PC-3 (cell line): ENCODE results near the gene PSPC1. TPM values are rescaled to one million over a fixed set of nuclear protein-coding genes. Genes with fewer than 3 reads are reported as not detected.

Experiments used
- ATAC-seq: fragments of 200-7000 bp; cut with Tn5 transposase; 2 replicates; pipeline ENCODE4 v1.9.1; 2020; ENCODE audit warnings: mild to moderate bottlenecking, moderate library complexity
- BruUV-seq: library from RNA; stranded (reverse); fragments of 400-500 nt; replicated peaks from 2 replicates; lab custom pipeline; 2021; lab: Mats Ljungman, UMichigan
- CTCF ChIA-PET: fragments of 300-600 bp; sonication (Branson Sonifier 250); formaldehyde crosslinking; loops from one replicate; lab custom pipeline; 2022; ENCODE audit warnings: antibody characterized with exemption; lab: Charles Lee
- POLR2A ChIA-PET: fragments of 300-600 bp; sonication (Branson Sonifier 250); formaldehyde crosslinking; loops from one replicate; lab custom pipeline; 2022; ENCODE audit warnings: antibody characterized with exemption; ENCODE audit not compliant: unreplicated experiment; lab: Charles Lee
- DNase-seq: peaks from one replicate; pipeline ENCODE4 v3.0.0-alpha.2; 2015
- H2AFZ ChIP-seq: fragments of 300-600 bp; sonication (generic); 2 replicates; pipeline ENCODE4 v1.6.0; 2016; ENCODE audit warnings: antibody characterized with exemption, low read length
- H3F3A ChIP-seq: fragments of 300-600 bp; sonication (generic); one replicate; pipeline ENCODE4 v1.6.0; 2017; ENCODE audit warnings: antibody characterized with exemption, low read length, control low read depth, mild to moderate bottlenecking; ENCODE audit not compliant: unreplicated experiment
- H3K27ac ChIP-seq: fragments of 300-600 bp; sonication (generic); 2 replicates; pipeline ENCODE4 v1.5.1; 2016; ENCODE audit warnings: mild to moderate bottlenecking, low read length
- H3K27me3 ChIP-seq: fragments of 300-600 bp; sonication (generic); 2 replicates; pipeline ENCODE4 v1.6.1; 2016; ENCODE audit warnings: low read length, mixed read lengths
- H3K36me3 ChIP-seq: fragments of 300-600 bp; sonication (generic); 2 replicates; pipeline ENCODE4 v1.6.1; 2016; ENCODE audit warnings: low read depth, mixed run types, low read length, mixed read lengths
- H3K4me1 ChIP-seq: fragments of 300-600 bp; sonication (generic); 2 replicates; pipeline ENCODE4 v1.5.1; 2016; ENCODE audit warnings: low read length; ENCODE audit not compliant: insufficient read depth
- H3K4me2 ChIP-seq: fragments of 300-600 bp; sonication (generic); 2 replicates; pipeline ENCODE4 v1.6.0; 2016; ENCODE audit warnings: low read length
- H3K4me3 ChIP-seq: fragments of 300-600 bp; sonication (generic); 2 replicates; pipeline ENCODE4 v1.5.1; 2016; ENCODE audit warnings: mild to moderate bottlenecking, low read length, mixed read lengths
- H3K79me2 ChIP-seq: fragments of 300-600 bp; sonication (generic); 2 replicates; pipeline ENCODE4 v1.6.1; 2017; ENCODE audit warnings: low read length, mixed read lengths
- H3K9ac ChIP-seq: fragments of 300-600 bp; sonication (generic); 2 replicates; pipeline ENCODE4 v1.6.0; 2016; ENCODE audit warnings: mild to moderate bottlenecking, low read length
- H3K9me2 ChIP-seq: fragments of 300-600 bp; sonication (generic); replicated peaks from 2 replicates; pipeline ENCODE4 v1.6.1; 2016; ENCODE audit warnings: mixed run types, low read length, mixed read lengths
- H3K9me3 ChIP-seq: fragments of 300-600 bp; sonication (generic); 2 replicates; pipeline ENCODE4 v1.6.1; 2016; ENCODE audit warnings: low read length, mixed read lengths
- H4K20me1 ChIP-seq: fragments of 300-600 bp; sonication (generic); 2 replicates; pipeline ENCODE4 v1.6.1; 2016; ENCODE audit warnings: low read length, mixed read lengths
- CTCF ChIP-seq: fragments of 300-600 bp; sonication (generic); conservative IDR thresholded peaks from 2 replicates; pipeline ENCODE4 v1.5.1; 2017; ENCODE audit warnings: antibody characterized with exemption, low read depth, mild to moderate bottlenecking, low read length
- EZH2 ChIP-seq: fragments of 300-600 bp; sonication (generic); IDR thresholded peaks from one replicate; pipeline ENCODE4 v1.6.1; 2017; ENCODE audit warnings: antibody characterized with exemption, mild to moderate bottlenecking, low read length; ENCODE audit not compliant: unreplicated experiment
- EZH2phosphoT487 ChIP-seq: fragments of 300-600 bp; sonication (generic); IDR thresholded peaks from 2 replicates; pipeline ENCODE4 v1.6.1; 2018; ENCODE audit warnings: mild to moderate bottlenecking, antibody characterized with exemption, low read length, borderline replicate concordance
- intact Hi-C: fragments of 100-400 bp; cut with micrococcal nuclease; formaldehyde crosslinking; loops from 2 replicates; pipeline ENCODE4 v1.9.0; 2023
- total RNA-seq: library from RNA; depleted of rRNA; stranded (reverse); fragments of >200 nt; gene quantifications from 2 replicates; pipeline ENCODE4 v1.2.3, GENCODE V29; 2014

Gene PSPC1
- total RNA-seq, 1 experiment from 2014 or later = 121 TPM

DNA sequence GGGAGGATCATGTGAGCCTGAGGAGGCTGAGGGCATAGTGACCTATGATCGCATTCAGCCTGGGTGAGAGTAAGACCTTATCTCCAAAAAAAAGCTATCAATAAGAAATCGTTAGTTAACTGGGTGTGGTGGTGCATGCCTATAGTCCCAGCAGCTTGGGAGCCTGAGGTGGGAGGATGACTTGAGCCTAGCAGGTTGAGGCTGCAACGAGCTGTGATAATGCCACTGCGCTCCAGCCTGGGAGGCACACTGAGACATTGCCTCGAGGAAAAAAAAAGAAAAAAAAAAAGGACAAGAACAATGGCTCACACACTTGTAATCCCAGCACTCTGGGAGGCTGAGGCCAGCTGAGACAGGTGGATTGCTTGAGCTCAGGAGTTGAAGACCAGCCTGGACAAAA lies 16.2 kb downstream of the PSPC1 start:
- Histone ChIP-seq H3K9me2 (no peaks in the 10 kb centered on the region), H3K9ac (no peak overlapping the region), H2AFZ (no peak overlapping the region), H4K20me1 (peaks cover 86% of the 10 kb centered on the region), H3K9me3 (no peaks in the 10 kb centered on the region), H3K36me3 (peaks cover 55% of the 10 kb centered on the region), H3K27me3 (no peaks in the 10 kb centered on the region), H3K4me2 (no peak overlapping the region), H3F3A (peaks cover 6% of the 10 kb centered on the region), H3K4me1 (peaks cover 6% of the 10 kb centered on the region), H3K79me2 (peaks cover 100% of the 10 kb centered on the region), H3K4me3 (no peak overlapping the region), H3K27ac (no peak overlapping the region)
- CTCF ChIA-PET = no interaction called here
- no peak for TF ChIP-seq EZH2
- TF ChIP-seq CTCF = no peak
- TF ChIP-seq EZH2phosphoT487 = no peak
- POLR2A ChIA-PET = no interaction called here
- DNase-seq = no peak
- intact Hi-C loops = no loop called here
- ATAC-seq = no peak
- no TSS peak for BruUV-seq

DNA sequence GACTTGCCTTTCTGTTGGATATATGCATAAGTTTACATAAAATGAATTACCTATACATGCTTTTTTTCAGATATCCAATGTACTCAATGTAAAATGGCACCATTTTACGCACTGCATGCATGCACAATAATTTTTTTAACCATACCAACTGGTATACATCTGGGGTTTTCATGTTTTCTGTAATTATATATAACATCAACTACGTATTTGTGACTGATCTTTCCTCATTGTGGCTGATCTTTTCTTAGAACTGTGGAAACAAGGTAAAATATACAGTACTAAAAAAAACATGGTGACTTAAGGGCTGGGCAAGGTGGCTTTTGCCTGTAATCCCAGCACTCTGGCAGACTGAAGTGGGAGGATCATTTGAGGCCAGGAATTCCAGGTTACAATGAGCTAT lies 18.5 kb downstream of the PSPC1 start:
- POLR2A ChIA-PET = no interaction called here
- Histone ChIP-seq H3K4me3 (no peak overlapping the region), H3K79me2 (peaks cover 100% of the 10 kb centered on the region), H3K4me2 (no peak overlapping the region), H3K4me1 (peaks cover 7% of the 10 kb centered on the region; the same call in 1 of the 2 replicates), H3K27ac (no peak overlapping the region), H3K36me3 (peaks cover 59% of the 10 kb centered on the region), H3K9me2 (no peaks in the 10 kb centered on the region), H2AFZ (no peak overlapping the region), H3K9me3 (no peaks in the 10 kb centered on the region), H3F3A (no peaks in the 10 kb centered on the region), H3K9ac (no peak overlapping the region), H3K27me3 (no peaks in the 10 kb centered on the region), H4K20me1 (peaks cover 87% of the 10 kb centered on the region)
- DNase-seq = no peak
- CTCF ChIA-PET = no interaction called here
- ATAC-seq = no peak
- intact Hi-C loops = no loop called here
- no TSS peak for BruUV-seq
- no peak for TF ChIP-seq EZH2phosphoT487
- no peak for TF ChIP-seq CTCF
- no peak for TF ChIP-seq EZH2

- H3K4me1 ChIP-seq = peaks cover 7% of the 10 kb centered on the region; the same call in 1 of the 2 replicates
- H3K27me3 ChIP-seq = no peaks in the 10 kb centered on the region
- no peak overlapping the region for H3K9ac ChIP-seq
- H4K20me1 ChIP-seq = peaks cover 87% of the 10 kb centered on the region
- H3K4me3 ChIP-seq = no peak overlapping the region
- no peak for ATAC-seq
- POLR2A ChIA-PET = interaction anchor here (0.6 kb wide), 1 partner anchor 120 kb away, joined by 4 read pairs; no protein-coding TSS in a partner anchor
- DNase-seq = no peak
- peaks cover 62% of the 10 kb centered on the region for H3K36me3 ChIP-seq
- H3K9me2 ChIP-seq = no peaks in the 10 kb centered on the region
- H3K4me2 ChIP-seq = no peak overlapping the region
- H3F3A ChIP-seq = no peaks in the 10 kb centered on the region
- no peak overlapping the region for H2AFZ ChIP-seq
- BruUV-seq = no TSS peak
- H3K9me3 ChIP-seq = no peaks in the 10 kb centered on the region
- H3K27ac ChIP-seq = no peak overlapping the region
- intact Hi-C loops = no loop called here
- CTCF ChIA-PET = no interaction called here
- TF ChIP-seq CTCF (no peak), EZH2 (no peak), EZH2phosphoT487 (no peak)
- peaks cover 100% of the 10 kb centered on the region for H3K79me2 ChIP-seq
These were observed 19.1 kb downstream of the PSPC1 start for GRCh38 chr13:19763618-19764017.
